Left colon (tissue), 2 donors: ENCODE results near the gene ANK2. TPM values are rescaled to one million over a fixed set of nuclear protein-coding genes. Genes with fewer than 3 reads are reported as not detected.
A peak's percentile ranks its signal among the peaks of the same experiment; 100 is the strongest.

Source experiments
- ATAC-seq: fragments of 200-7000 bp; cut with Tn5 transposase; one replicate; pipeline ENCODE4 v1.9.1; 2020; ENCODE audit warnings: mild to moderate bottlenecking, moderate library complexity
- DNase-seq, 2 donors: peaks; one replicate each; pipeline ENCODE4 v3.0.0-alpha.2; 2020
- intact Hi-C, 2 donors: fragments of 100-400 bp; cut with DNase I in 1 of 2; cut with micrococcal nuclease in 1 of 2; formaldehyde crosslinking; loops; one replicate each; pipeline versions ENCODE4 v1.11.2 to v1.14.0; 2022; cut with DNase I, micrococcal nuclease
- total RNA-seq, 2 donors: library from RNA; stranded (reverse); fragmentation: NEBNext Ultra II Directional; extraction: Animal tissue kit (Norgen Biotek cat#: 25700); gene quantifications; one replicate each; pipeline ENCODE4 v1.2.1, GENCODE V29; 2021
- donor health status: DM: no; HTN: no; CAD: no.
- donor health status: DM: yes; HTN: yes; CAD: no.

Gene ANK2
- total RNA-seq, 2 donors from 2014 or later: 7.4 to 15.1 TPM

GRCh38 chr4:113080050-113080449, 30.6 kb downstream of the ANK2 start:
- intact Hi-C loops: no loop called here

GRCh38 chr4:113080624-113081023, 31.2 kb downstream of the ANK2 start:
- ATAC-seq (no peak), DNase-seq (no peak)
- intact Hi-C loops: no loop called here

More at GRCh38 chr4:113080050-113080449, 30.6 kb downstream of the ANK2 start:
- DNase-seq (no peak), ATAC-seq (peak; percentile 50)

GRCh38 chr4:113083346-113083745, 33.9 kb downstream of the ANK2 start:
- intact Hi-C loops: no loop called here
- ATAC-seq (no peak), DNase-seq (no peak)

GRCh38 chr4:113086172-113086695, 36.8 kb downstream of the ANK2 start:
- intact Hi-C loops: no loop called here
- ATAC-seq (peak; percentile 52), DNase-seq (no peak)

GRCh38 chr4:113088050-113088449, 38.6 kb downstream of the ANK2 start:
- DNase-seq: no peak
- no peak for ATAC-seq
- intact Hi-C loops: no loop called here

- ATAC-seq (no peak), DNase-seq (no peak)
- intact Hi-C loops: no loop called here
These were observed 41.5 kb downstream of the ANK2 start for GRCh38 chr4:113090954-113091353.

- intact Hi-C loops: no loop called here
- ATAC-seq: no peak
- DNase-seq: no peak
These were observed 44.9 kb downstream of the ANK2 start for GRCh38 chr4:113094331-113094730.

GRCh38 chr4:113094802-113095201, 45.3 kb downstream of the ANK2 start:
- intact Hi-C loops: no loop called here
- DNase-seq (no peak), ATAC-seq (no peak)

GRCh38 chr4:113101669-113102068, 52.2 kb downstream of the ANK2 start:
- ATAC-seq (no peak), DNase-seq (no peak)
- intact Hi-C loops: no loop called here

GRCh38 chr4:113103556-113103955, 54.1 kb downstream of the ANK2 start:
- no peak for ATAC-seq
- DNase-seq: no peak
- intact Hi-C loops: no loop called here

- ATAC-seq: no peak
- no peak for DNase-seq
- intact Hi-C loops: no loop called here
These were observed 56.7 kb downstream of the ANK2 start for GRCh38 chr4:113106108-113106507.

- DNase-seq: no peak
- intact Hi-C loops: no loop called here
These were observed 59.8 kb downstream of the ANK2 start for GRCh38 chr4:113109106-113109718.

GRCh38 chr4:113112338-113112978, 63.0 kb downstream of the ANK2 start:
- intact Hi-C loops: no loop called here
- no peak for DNase-seq
- ATAC-seq: no peak

More at GRCh38 chr4:113109106-113109718, 59.8 kb downstream of the ANK2 start:
- peak; percentile 68 for ATAC-seq

GRCh38 chr4:113113151-113113550, 63.7 kb downstream of the ANK2 start:
- intact Hi-C loops: no loop called here
- no peak for ATAC-seq

GRCh38 chr4:113114884-113115283, 65.4 kb downstream of the ANK2 start:
- intact Hi-C loops: no loop called here
- DNase-seq: no peak
- ATAC-seq: no peak

More at GRCh38 chr4:113113151-113113550, 63.7 kb downstream of the ANK2 start:
- no peak for DNase-seq

GRCh38 chr4:113116414-113117357, 67.2 kb downstream of the ANK2 start:
- peak; percentile 40 for ATAC-seq
- DNase-seq: no peak
- intact Hi-C loops: no loop called here

- intact Hi-C loops: no loop called here
- no peak for ATAC-seq
These were observed 67.9 kb downstream of the ANK2 start for GRCh38 chr4:113117358-113117702.

GRCh38 chr4:113122066-113122465, 72.6 kb downstream of the ANK2 start:
- DNase-seq (no peak), ATAC-seq (no peak)

More at GRCh38 chr4:113117358-113117702, 67.9 kb downstream of the ANK2 start:
- no peak for DNase-seq

GRCh38 chr4:113125418-113125817, 76.0 kb downstream of the ANK2 start:
- intact Hi-C loops: no loop called here
- no peak for ATAC-seq
- no peak for DNase-seq

More at GRCh38 chr4:113122066-113122465, 72.6 kb downstream of the ANK2 start:
- intact Hi-C loops: no loop called here
